GM06990 (cell line): Measurements from ENCODE around the gene SRXN1.

Experiments
- DNase-seq: peaks from one replicate; pipeline ENCODE4 v3.0.0-alpha.2; 2011; ENCODE audit not compliant: insufficient read length; ENCODE audit errors: extremely low read depth
- H3K27me3 ChIP-seq: replicated peaks from 2 replicates; pipeline ENCODE4 v1.6.0; 2011; ENCODE audit warnings: low read length; ENCODE audit not compliant: control insufficient read depth, insufficient read depth
- H3K36me3 ChIP-seq: 2 replicates; pipeline ENCODE4 v1.5.1; 2011; ENCODE audit warnings: low read length; ENCODE audit not compliant: control insufficient read depth, insufficient read depth
- H3K4me3 ChIP-seq: replicated peaks from 2 replicates; pipeline ENCODE4 v1.5.1; 2011; ENCODE audit warnings: low read depth, mild to moderate bottlenecking, control low read depth, low read length
- TF ChIP-seq, protein P1 (sequence below): IDR thresholded peaks from 2 replicates; pipeline ENCODE4 v1.5.1; 2011; ENCODE audit warnings: low read length, control low read depth, mild to moderate bottlenecking, inconsistent platforms; ENCODE audit not compliant: insufficient read depth, poor library complexity, severe bottlenecking

Gene SRXN1

GRCh38 chr20:689348-689747, 36.3 kb upstream of the SRXN1 start:
- no peak overlapping the region for H3K4me3 ChIP-seq
- no peaks in the 10 kb centered on the region; the same call in none of the 2 replicates for H3K27me3 ChIP-seq
- no peaks in the 10 kb centered on the region for H3K36me3 ChIP-seq
- TF ChIP-seq, protein P1, sequence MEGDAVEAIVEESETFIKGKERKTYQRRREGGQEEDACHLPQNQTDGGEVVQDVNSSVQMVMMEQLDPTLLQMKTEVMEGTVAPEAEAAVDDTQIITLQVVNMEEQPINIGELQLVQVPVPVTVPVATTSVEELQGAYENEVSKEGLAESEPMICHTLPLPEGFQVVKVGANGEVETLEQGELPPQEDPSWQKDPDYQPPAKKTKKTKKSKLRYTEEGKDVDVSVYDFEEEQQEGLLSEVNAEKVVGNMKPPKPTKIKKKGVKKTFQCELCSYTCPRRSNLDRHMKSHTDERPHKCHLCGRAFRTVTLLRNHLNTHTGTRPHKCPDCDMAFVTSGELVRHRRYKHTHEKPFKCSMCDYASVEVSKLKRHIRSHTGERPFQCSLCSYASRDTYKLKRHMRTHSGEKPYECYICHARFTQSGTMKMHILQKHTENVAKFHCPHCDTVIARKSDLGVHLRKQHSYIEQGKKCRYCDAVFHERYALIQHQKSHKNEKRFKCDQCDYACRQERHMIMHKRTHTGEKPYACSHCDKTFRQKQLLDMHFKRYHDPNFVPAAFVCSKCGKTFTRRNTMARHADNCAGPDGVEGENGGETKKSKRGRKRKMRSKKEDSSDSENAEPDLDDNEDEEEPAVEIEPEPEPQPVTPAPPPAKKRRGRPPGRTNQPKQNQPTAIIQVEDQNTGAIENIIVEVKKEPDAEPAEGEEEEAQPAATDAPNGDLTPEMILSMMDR = no peak
- DNase-seq = no peak

DNA sequence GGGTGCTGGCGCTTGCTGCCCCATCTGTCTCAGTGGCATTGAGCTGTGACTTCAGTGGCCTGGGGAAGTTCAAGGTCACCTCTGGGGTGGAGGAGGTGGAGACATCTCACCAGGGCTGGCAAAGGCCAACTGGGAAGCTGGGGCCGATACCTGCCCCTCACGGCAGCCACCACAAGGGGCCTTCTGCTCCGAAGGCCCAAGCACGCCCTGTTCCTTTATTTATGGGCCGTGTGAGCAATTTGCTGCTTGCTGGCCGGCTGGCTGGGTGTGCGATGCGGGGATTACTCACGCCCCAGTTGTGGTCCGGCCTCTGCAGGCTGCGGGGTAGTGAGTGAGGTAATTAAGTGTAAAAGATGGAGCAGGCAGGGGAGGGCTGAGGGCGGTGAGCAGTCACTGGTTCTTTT, 35.8 kb upstream of the SRXN1 start:
- Histone ChIP-seq H3K4me3 (no peak overlapping the region), H3K36me3 (no peaks in the 10 kb centered on the region), H3K27me3 (no peaks in the 10 kb centered on the region; the same call in none of the 2 replicates)
- TF ChIP-seq, protein P1 = no peak
- no peak for DNase-seq

DNA sequence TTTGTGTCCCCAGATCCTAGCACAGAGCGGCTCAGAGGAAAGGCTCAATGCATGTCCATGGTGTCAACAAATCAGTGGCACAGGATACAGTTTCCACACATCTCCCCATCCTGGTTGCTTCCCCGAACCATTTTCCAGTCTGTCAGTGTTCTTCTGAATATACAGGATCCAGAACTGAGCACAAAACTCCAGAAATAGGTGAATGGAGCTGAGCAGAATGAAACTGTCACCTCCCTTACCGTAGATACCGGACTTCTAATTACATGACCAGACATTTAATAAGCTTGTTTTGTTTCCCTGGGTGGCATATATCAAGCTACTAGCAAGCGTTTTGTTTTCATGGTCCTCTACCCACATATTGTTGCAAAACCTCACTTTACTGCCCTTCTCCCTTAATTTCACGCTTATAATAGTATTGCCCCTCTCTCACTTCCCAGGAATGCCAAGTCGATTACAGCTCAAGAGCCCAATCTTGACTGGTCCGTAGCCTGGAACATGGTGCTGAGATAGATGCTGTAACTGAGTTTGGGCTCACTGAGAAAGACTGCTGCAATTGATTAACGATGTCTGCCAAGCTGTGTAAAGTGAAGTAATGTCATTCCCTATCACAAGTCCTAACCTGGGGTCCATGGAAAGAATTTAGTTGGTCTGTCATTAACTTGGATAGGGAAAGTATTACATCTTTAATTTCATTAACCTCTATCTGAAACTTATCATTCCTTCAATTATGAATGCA, 34.6 kb upstream of the SRXN1 start:
- DNase-seq = no peak
- no peak overlapping the region for H3K4me3 ChIP-seq
- TF ChIP-seq, protein P1 = no peak
- H3K36me3 ChIP-seq = no peaks in the 10 kb centered on the region
- H3K27me3 ChIP-seq = no peaks in the 10 kb centered on the region; the same call in none of the 2 replicates

DNA sequence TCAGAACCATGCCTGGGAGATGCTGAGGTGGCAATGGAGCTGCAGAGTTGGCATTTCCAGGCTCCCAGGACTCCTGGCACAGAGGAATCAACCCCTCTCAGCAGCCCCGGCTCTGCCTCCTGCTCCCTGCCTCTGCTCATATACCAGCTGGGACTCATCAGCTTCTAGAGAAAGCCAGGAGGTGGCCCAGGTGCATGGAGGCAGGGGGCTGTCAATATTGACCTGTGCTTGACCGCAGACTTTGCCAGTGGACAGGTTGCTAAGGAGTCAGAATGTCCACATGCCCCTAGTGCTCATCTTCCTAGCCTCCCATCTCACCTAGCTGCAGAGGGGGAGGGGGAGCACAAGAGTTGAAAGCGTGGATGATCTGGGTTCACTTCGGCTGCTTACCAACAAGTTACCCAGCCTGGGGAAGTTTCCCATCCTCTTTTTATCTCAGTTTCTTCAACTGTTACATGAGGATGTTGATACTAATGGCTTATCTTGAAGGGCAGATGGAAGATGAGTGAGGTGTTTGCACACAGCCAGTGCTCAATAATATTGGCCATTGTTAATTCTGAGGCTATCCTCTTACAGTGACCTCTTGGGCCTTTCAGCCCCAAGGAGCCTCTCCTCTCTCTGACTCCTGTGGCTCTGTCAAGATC, 31.8 kb upstream of the SRXN1 start:
- TF ChIP-seq, protein P1 = no peak
- Histone ChIP-seq H3K36me3 (no peaks in the 10 kb centered on the region), H3K27me3 (peaks cover 1% of the 10 kb centered on the region), H3K4me3 (no peak overlapping the region)
- no peak for DNase-seq

GRCh38 chr20:682123-682522, 29.1 kb upstream of the SRXN1 start:
- H3K27me3 ChIP-seq = peaks cover 1% of the 10 kb centered on the region; the same call in 1 of the 2 replicates
- no peak overlapping the region for H3K4me3 ChIP-seq
- TF ChIP-seq, protein P1 = no peak
- no peaks in the 10 kb centered on the region for H3K36me3 ChIP-seq
- DNase-seq = no peak
